Hematopoietic multipotent progenitor cell treated with erythropoietin and hydrocortisone succinate and interleukin-3 and kit ligand, for 17 days (in vitro differentiated cells): ENCODE results near the gene REG3A.

Experiments
- DNase-seq: peaks from one replicate; pipeline ENCODE4 v3.0.0-alpha.2; 2015; ENCODE audit warnings: low spot score

The REG3A gene

DNA sequence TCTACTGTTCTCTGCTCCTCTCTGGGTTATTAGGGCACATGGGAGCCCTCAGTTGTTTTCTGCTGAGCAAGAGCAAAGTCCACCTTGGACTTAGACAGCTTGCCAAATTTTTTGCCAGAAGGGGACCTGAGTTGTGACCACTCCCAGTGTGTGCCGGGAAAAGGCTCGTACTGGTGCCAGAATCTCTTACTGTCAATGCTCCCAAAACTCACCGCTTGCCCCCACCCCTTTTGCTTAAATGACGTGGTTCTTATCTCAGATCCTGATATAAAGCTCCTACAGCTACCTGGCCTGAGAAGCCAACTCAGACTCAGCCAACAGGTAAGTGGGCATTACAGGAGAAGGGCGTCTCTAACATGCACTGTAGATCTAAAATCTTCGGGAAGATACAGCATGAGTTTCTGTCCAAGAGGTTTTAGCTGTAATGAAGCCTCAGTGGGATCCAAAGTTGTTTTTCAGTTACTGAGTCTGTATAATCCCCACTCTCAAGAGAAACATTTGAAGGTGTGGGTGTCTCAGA lies 39.3 kb downstream of the REG3A start, which contains the start of gene REG1A:
Gene REG1A, plus strand, starts transcription at position 295 of the 520 bp plus-strand sequence. CDS start 374 bp downstream, outside the sequence.
- DNase-seq, result no peak

DNA sequence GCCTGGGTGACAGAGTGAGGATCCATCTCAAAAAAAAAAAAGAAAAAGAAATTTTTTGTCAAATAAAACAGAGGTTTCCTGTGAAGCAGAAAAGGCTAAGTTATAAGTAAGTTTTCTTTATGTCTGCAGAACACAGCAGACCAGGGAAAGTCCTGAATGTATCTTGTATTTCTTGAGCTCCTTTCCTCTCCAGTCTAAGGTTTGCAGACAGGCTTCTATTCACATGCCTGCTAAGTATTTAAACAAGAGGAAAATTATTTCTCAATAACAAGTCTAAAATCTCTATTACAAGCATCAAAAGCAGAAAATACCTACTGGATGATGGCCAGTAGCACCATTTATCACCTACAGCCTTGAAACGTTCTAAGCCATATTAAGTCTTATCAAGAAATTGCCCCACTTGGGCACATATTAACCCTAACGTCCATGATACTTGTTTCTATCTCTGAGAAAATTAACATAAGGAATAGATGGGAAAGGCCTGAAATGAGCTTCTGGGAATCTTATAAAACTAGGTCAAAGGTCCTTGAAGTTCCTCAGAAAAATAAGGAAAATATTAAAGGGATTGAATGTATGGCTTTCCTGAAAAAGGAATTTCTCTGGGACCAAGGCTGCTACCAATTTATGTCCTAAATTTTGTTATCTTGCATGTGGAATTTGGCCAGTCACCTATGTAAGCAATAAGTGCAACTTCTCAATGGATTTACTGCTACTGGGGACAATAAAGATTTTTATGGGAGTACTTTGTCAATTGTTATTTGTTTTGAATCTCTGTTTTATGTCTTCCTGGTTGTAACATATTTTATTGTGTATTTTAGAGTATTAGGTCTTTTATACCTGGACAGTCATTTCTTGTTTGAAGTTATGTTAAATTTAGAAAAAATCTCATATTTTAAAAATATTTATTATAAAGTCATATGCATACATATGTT lies 42.3 kb downstream of the REG3A start:
- DNase-seq, result no peak

DNA sequence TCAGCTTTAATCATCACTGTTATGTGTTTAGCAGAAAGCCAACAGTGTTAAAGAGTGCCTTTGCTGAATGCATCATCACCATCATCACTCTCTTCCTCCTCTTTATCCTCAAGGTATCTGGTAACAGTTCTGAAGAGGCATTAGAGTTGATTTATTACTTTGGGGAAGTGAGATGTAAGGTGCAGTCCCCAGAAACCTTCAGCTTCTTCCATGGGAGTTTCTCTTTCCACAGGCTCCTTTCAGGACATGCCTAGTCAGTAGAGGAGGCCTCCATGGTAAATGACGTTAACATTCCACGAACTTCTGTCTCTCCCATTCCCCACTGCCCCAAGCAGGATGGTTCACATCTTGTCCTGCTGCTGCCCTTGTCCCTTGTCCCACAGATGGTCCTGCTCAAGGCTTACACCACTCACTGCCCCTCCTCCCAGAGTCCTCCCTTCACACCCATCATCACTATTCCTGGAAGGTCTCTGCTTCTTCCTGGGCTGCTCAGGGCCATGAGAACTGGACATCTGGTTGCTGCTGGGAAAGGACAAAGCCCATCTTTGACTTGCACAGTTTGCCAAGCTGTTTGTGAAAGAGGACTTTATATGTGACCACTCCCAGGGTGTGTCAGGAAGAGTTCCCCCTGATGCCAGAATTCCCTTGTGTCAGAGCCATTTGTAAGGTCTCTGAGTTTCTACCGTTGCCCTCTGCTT lies 44.6 kb downstream of the REG3A start:
- DNase-seq, result no peak

DNA sequence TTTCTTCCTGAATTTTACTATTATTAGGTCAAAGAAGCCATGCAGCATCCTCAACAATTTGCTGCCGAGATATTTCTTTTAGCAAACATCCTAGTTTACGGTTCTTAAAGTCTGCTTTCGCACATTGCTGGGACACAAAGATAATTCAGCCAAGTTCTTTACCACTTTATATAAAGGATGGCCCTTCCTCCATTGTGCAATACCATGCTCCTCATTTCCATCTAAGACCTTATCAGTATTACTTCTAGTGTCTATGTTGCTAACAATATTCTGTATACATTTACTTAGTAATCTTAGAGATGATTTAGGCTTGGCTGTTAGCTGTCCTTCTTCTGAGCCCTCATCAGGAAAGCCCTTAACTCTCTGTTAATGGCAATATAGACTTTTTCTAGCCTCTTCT lies 47.3 kb downstream of the REG3A start:
- no peak for DNase-seq
